HG02642 (cell line): ENCODE results near the gene ADGRA1.
"Not testable (repeated sequence)": the region's sequence is repeated elsewhere in the genome, so short reads cannot be mapped to it uniquely, and the experiment has no call there.

Experiments used
- ATAC-seq: cut with Tn5 transposase; IDR thresholded peaks from one replicate; pipeline ENCODE4 v1.9.1; 2021; ENCODE audit warnings: mild to moderate bottlenecking; ENCODE audit not compliant: unreplicated experiment, poor library complexity

The ADGRA1 gene

DNA sequence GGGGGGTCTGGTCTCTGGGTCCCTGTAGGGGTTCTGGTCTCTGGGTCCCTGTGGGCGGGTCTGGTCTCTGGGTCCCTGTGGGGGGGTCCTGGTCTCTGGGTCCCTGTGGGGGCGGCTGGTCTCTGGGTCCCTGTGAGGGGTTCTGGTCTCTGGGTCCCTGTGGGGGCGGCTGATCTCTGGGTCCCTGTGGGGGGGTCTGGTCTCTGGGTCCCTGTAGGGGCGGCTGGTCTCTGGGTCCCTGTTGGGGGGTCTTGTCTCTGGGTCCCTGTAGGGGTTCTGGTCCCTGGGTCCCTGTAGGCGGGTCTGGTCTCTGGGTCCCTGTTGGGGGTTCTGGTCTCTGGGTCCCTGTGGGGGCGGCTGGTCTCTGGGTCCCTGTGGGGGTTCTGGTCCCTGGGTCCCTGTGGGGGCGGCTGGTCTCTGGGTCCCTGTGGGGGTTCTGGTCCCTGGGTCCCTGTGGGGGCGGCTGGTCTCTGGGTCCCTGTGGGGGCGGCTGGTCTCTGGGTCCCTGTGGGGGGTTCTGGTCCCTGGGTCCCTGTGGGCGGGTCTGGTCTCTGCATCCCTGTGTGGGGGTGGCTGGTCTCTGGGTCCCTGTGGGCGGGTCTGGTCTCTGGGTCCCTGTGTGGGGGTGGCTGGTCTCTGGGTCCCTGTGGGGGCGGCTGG lies 49.9 kb downstream of the ADGRA1 start:
- ATAC-seq: not testable (repeated sequence)

DNA sequence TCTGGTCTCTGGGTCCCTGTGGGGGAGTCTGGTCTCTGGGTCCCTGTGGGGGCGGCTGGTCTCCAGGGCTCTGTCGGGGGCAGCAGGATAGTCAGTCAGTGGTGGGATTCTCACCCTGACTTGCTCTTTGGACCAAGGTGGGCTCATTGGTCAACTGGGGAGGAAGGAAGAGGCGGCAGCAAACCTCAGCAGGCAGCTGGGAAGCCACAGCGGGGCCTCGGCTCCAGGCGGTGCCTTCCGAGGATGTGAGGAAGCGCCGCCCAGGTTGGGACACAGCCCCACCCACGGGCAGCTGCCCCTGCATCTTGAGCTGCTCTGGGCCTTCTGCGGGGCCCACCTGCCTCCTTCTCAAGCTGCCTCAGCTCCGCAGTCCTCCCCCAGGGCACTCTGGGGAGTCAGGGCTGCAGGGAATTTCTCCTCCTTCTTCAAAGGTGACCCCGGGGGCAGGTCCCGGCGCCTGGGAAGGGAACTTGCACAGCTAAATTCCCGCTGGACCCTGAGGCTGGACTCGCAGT lies 51.9 kb downstream of the ADGRA1 start:
- ATAC-seq: no peak

GRCh38 chr10:133140417-133141143 lies 52.9 kb downstream of the ADGRA1 start:
- ATAC-seq: no peak

GRCh38 chr10:133141144-133141957 lies 53.6 kb downstream of the ADGRA1 start:
- no peak for ATAC-seq

DNA sequence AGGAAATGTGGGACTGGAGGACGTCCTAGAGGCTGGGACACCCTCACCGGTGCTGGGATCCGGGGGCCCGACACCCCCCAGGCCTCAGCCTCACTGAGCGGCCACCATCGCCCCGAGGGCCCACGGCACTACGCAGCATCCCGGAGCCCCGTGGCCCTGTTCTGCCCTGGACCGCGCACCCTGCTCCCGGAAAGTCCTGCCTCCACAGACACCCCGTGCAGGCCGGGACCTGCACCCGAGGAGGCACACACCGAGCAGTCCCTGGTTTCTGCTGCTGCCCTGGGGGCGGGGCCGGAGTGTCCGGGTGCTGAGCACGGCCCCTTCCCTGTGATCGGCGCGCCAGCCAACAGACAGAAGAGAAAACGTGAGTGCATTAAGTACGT lies 54.2 kb downstream of the ADGRA1 start:
- ATAC-seq: no peak

DNA sequence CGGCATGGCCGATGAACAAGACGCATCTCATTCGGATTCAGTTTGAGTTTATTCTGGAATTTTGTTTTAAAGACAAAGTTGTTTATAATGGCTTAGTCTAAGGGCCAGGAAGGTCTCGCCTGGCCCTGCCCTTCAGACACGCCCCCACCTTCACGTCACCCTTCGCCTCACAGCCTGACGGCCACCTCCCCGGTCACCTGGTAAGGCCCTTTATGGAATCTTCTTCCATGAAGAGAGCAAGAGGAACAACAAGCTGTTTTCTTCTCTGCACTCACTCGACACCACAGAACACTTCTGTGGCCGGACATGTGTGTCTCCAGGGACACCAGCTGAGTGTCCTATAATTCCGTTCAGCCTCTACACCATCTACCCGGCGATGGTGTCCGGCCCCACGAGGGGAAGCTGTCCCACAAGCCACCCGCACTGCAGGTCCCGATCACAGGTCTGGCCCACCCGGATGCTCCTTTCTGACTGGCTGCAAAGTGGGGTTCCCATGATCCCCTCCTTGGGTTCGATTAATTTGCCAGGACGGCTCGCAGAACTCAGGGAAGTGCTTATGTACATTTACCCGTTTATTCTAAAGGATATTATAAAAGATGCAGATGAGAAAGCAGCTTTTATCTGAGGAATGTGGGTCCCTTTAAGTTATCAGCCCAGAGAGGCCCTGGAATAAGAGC lies 54.9 kb downstream of the ADGRA1 start:
- no peak for ATAC-seq

GRCh38 chr10:133143200-133143533 lies 55.4 kb downstream of the ADGRA1 start:
- no peak for ATAC-seq

- ATAC-seq: no peak
Measured at GRCh38 chr10:133143546-133143945, 55.8 kb downstream of the ADGRA1 start.

- no peak for ATAC-seq
Measured at GRCh38 chr10:133144771-133145170, 57.0 kb downstream of the ADGRA1 start.

GRCh38 chr10:133150226-133150625 lies 62.5 kb downstream of the ADGRA1 start:
- ATAC-seq: no peak

DNA sequence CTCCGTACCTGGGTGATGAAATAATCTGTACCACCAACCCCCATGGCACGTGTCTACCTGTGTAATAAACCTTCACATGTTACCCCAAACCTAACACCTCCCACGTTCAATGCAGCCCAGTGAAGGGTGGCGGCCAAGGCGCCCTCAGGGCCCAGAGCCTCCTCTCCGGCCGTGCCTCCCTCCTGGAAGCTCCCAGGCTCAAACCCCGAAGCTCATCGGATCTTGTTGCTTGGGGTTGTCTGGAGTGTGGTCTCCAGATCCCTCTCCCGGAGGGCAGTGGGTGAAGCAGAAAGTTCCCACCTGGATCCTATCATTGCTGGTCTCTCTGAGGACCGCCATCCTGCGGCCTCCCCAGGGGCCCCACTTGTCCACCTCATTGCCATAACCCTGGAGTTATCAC lies 62.9 kb downstream of the ADGRA1 start:
- ATAC-seq: no peak

GRCh38 chr10:133151071-133151470 lies 63.3 kb downstream of the ADGRA1 start:
- ATAC-seq: not testable (repeated sequence)

DNA sequence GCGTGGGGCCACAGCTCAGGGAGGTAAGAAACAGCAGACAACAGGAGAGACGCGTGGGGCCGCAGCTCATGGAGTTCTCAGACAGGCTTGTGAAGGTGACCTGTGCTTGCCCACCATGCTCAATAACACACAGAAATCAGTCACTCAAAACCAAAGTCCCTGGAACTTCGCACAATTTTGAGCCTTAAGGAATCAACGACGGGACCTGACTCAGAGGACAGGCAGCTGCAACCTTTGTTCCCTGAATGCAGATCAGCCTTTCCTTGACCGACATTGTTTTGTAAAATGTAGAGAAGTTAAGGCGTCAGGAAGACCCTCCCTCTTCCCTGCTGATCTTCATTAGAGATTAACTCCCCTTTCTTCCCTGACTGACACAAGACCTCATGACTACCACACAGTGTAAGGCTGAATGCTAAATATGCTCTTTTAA lies 63.8 kb downstream of the ADGRA1 start:
- no peak for ATAC-seq

DNA sequence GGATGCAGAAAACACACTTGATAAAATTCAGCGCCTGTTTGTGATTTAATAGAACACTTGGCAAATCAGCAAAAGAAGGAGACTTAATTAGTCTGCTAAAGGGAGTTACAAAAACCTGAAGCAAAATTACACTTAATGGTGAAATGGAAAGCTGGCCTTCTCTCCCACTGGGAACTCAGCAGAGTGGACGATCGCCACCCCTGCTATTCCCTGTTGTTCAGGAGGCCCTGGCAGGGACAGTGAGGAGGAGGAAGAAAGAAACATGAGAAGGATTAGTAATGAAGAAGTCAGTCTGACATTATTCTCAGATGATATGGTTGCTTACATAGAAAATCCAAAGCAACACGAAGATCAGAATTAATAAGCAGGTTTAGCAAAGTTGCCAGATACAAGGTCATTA lies 66.7 kb downstream of the ADGRA1 start:
- ATAC-seq: no peak

GRCh38 chr10:133154996-133155778 lies 67.5 kb downstream of the ADGRA1 start:
- no peak for ATAC-seq

DNA sequence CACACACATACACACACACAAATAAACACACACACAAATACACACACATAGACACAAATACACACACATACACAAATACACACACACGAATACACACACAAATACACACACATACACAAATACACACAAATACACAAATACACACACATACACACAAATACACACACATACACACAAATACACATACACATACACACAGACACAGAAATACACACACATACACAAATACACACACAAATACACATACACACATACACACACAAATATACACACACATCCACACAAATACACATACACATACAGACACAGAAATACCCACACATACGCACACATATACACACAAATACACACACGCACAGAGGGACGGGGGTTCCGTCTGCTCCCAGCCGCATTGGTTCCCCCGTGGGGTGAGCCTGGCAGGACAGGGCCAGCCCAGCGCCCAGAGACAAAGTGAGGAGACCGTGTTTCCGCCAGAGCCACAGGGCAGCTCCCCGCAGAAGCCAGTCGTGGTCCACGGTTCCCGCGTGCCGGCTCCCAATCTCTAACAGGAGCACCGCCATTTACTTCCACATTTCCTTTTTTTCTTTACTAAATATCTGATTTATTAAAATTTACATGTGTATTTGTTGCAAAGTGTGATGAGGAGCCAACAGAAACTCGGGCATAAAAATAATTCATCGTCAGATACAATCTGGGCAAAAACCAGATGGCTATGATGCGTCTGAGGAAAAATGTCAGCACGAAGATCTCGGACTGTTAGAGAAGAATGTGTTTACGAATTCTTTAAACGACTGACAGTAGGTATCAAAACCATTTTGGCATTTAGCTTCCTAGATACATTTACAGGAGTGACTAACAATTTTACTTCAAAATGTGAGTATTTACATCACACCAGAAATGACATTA lies 69.2 kb downstream of the ADGRA1 start:
- ATAC-seq: no peak

DNA sequence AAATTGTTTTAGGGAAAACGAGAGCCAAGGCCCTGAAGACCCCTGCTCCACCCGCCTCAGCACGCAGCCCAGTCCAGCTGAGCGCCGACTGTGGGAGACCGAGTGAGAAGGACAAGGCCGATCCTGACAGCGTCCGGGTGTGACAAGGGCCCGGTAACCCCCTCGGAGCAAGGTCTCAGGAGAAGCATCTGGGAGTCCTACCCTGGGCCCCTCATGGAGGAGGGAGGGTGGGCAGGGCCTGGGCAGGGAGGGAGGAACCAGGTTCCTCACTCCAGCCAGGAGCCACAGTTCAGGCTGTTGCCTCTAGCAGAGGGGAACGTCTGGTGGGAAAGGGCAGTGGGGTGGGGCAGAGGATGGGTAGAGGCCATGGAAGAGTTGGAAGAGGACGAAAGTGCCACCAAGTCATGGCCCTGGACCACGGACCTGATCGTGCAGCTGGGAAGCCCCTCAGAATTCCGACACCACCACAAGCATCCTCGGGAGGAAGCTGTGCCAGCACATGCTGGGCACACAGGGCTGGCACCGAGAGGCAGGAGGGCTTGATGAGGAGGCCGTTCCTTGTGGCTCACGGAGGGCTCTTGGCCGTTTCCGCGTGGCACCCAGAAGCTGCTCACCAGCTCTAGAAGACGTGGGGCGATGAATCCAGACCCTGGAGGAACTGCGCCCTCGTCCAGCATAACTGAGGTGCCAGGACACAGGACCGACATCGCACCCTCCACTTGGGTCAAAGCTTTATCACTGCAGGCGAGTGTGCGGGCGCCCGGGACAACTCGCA lies 70.1 kb downstream of the ADGRA1 start:
- ATAC-seq: no peak

DNA sequence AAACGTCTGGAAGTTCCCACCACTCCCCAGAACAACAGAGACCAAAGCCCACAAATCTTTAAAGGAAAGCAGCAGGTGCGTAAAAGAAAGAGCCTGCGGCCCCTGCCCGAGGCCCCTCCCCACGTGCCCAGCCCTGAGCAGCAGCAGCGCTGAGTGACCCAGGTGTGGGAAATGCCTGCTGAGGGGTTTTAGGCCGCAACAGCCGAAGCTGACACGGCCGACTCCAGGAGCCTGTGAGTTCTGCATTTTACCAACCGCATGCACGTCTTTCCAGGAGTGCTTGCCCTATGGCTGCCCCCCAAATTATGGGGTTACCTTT lies 70.7 kb downstream of the ADGRA1 start:
- ATAC-seq: no peak
